DOHH2 (cell line): ENCODE measurements around the gene PNMA1.

Experiments
- EZH2phosphoT487 ChIP-seq: fragments of 200-600 bp; sonication (generic); IDR thresholded peaks from 2 replicates; pipeline ENCODE4 v1.6.1; 2017; ENCODE audit warnings: borderline replicate concordance, mild to moderate bottlenecking, antibody characterized with exemption, low read length, moderate library complexity, mixed read lengths
- TF ChIP-seq, protein P1 (sequence below): fragments of 200-600 bp; sonication (generic); IDR thresholded peaks from one replicate; pipeline ENCODE4 v1.5.1; 2014; ENCODE audit warnings: antibody characterized with exemption, mild to moderate bottlenecking, low read depth, low read length; ENCODE audit not compliant: poor library complexity, severe bottlenecking

DNA sequence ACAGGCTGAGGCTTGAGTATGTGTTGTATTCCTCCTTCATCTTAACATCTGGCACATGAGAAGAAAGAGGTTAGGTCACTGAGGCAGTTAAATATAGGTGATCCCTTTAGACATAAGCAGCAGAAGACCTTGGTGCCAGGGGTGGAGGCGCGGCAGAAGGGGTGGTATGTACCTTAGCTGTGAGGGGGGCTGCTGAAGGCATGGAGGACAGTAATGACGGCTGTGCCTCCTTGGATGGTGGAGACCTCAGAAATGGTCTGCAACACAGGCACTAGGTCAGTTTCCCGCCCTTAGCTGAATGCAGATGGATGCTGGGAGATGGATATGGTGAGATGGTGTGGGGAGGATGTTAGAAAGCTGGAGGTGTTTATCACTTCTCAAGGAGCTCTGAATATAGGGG, 1.5 kb upstream of the PNMA1 start:
- TF ChIP-seq, protein P1, sequence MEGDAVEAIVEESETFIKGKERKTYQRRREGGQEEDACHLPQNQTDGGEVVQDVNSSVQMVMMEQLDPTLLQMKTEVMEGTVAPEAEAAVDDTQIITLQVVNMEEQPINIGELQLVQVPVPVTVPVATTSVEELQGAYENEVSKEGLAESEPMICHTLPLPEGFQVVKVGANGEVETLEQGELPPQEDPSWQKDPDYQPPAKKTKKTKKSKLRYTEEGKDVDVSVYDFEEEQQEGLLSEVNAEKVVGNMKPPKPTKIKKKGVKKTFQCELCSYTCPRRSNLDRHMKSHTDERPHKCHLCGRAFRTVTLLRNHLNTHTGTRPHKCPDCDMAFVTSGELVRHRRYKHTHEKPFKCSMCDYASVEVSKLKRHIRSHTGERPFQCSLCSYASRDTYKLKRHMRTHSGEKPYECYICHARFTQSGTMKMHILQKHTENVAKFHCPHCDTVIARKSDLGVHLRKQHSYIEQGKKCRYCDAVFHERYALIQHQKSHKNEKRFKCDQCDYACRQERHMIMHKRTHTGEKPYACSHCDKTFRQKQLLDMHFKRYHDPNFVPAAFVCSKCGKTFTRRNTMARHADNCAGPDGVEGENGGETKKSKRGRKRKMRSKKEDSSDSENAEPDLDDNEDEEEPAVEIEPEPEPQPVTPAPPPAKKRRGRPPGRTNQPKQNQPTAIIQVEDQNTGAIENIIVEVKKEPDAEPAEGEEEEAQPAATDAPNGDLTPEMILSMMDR, result no peak
- TF ChIP-seq EZH2phosphoT487, result no peak
